Left lobe of liver (tissue), 2 donors: ENCODE measurements around the gene MAP3K3. TPM values are rescaled to one million over a fixed set of nuclear protein-coding genes. Genes with fewer than 3 reads are reported as not detected.

Experiments
- ATAC-seq: fragments of 200-7000 bp; cut with Tn5 transposase; one replicate; pipeline ENCODE4 v1.9.1; 2020; ENCODE audit warnings: mild to moderate bottlenecking, moderate library complexity
- DNase-seq: peaks from one replicate; pipeline ENCODE4 v3.0.0-alpha.2; 2020; ENCODE audit warnings: low spot score
- total RNA-seq: library from RNA; stranded (reverse); gene quantifications from one replicate; pipeline ENCODE4 v1.2.1, GENCODE V29; 2021
- donor health status: DM: no; HTN: no; CAD: no; lungs with moderate emphysema.
- donor health status: DM: no; HTN: yes; CAD: no.

The MAP3K3 gene
- 11.6 TPM for total RNA-seq

DNA sequence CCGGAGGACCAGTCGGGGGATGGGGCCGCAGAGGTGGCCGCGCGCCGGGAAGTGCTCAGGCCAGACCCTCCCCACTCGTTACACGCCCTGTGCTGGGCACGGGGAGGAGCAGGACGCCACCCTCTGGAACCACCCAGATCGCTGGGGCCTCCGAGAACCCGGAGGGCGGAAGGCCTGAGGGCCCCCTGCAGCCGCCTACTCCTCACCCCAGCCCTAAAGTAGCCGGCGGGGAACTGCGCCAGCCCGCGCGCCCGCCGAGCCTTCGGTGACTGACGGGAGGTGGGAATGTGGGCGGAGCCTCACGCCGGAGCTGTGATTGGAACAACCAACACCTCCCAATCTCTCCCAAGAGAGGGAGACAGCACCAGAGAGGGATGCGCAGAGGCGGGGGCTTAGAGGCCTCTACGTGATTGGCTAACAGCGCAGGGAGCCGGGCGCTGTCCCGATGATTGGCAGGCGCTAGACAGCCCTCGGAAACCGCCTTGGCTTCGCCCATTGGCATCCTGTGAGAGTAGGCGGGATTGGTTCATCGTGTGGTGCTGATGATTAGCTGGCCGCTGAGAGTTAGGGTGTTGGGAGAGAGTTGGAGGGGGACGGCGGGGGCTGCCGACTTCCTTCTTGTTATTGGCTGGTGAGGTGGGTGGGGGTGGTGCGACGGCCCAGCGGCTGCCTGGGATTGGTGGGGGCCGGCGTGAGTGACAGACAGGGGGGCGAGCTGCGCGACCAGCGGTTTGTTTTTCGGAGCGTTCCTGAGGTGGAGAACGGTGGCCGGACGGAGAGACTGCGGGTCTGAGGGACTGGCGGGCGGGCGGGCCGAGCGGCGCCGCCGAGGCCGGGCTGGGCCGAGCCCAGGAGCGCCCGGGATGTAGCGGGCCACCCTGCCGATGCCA lies at the start of gene MAP3K3:
TSS of gene MAP3K3 (plus strand) at position 734 of the 890 bp plus-strand sequence. CDS start 343 bp downstream, outside the sequence.
- ATAC-seq, result peak; percentile 89
- DNase-seq, result peak; percentile 100

DNA sequence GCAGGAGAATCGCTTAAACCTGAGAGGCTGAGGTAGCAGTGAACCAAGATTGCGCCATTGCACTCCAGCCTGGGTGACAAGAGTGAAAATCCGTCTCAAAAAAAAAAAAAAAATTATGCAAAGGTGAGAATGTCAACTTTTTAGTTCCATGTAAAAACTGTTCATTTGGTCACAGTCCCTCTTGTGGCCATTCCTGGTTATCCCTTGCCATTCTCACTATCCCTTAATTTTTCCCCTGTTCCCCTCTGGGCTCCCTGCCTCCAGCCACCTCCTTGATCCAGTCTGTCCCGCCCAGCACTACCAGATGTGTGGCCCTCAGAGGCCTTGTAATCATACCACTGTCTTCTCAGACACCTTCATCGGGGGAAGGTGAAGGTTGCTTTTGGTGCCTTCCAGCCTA lies 48.6 kb upstream of the MAP3K3 start:
- peak; percentile 56 for ATAC-seq

DNA sequence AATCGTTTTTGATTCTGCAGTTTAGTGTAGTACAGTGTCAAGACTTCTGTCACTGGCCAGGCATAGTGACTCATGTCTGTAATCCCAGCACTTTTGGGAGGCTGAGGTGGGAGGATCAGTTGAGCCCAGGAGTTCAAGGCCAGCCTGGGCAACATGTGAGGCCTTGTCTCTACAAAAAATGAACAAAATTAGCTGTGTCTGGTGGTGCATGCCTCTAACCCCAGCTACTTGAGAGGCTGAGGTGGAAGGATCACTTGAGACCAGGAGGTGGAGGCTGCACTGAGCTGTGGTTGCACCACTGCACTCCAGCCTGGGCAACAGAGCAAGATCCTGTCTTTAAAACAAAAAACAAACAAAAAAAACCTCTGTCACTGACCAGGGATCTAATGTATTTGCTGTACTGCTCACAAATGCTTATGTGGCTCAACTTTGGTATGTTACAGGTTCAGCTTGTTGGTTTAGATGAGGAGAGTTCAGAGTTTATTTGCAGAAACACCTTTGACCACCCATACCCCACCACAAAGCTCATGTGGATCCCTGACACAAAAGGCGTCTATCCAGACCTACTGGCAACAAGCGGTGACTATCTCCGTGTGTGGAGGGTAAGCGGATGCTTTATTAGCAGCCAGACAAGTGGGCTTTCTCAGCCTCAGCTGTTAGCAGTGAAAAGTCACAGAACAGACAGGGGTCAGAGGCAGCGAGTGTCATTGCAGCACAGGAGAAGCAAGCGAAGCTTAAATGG lies 44.0 kb upstream of the MAP3K3 start:
- ATAC-seq (no peak), DNase-seq (no peak)

More for the DNA sequence above, 48.6 kb upstream of the MAP3K3 start:
- DNase-seq, result no peak

GRCh38 chr17:63578769-63579111 lies 43.5 kb upstream of the MAP3K3 start:
- no peak for ATAC-seq
- no peak for DNase-seq

- DNase-seq (no peak), ATAC-seq (no peak)
Measured at GRCh38 chr17:63579633-63580032, 42.6 kb upstream of the MAP3K3 start.

GRCh38 chr17:63587770-63588169 lies 34.4 kb upstream of the MAP3K3 start:
- DNase-seq (no peak), ATAC-seq (no peak)

GRCh38 chr17:63588797-63589196 lies 33.4 kb upstream of the MAP3K3 start:
- ATAC-seq (no peak), DNase-seq (no peak)

DNA sequence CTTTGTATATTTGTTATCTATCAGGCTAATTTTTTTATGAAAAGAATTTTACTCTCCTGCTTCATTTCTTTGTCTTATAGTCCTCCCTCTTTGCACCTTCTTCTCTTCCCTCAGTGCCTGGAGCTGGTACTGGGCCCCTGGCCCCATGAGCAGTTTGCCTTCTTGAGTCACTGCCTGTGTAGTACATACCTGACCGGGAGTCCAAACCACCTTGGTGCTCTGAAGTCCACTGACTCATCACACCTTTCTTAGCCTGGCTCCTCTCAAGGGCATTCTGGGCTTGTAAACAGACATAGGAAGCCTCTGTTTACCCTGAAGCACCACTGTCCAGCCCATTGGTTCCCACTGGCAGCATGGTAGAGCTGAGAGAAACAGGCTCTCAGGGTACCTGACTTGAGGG lies 32.6 kb upstream of the MAP3K3 start:
- DNase-seq (no peak), ATAC-seq (no peak)

- DNase-seq, result no peak
Measured at GRCh38 chr17:63592797-63593196, 29.4 kb upstream of the MAP3K3 start.

GRCh38 chr17:63595132-63595531 lies 27.1 kb upstream of the MAP3K3 start:
- ATAC-seq, result no peak
- no peak for DNase-seq

More at GRCh38 chr17:63592797-63593196, 29.4 kb upstream of the MAP3K3 start:
- no peak for ATAC-seq

DNA sequence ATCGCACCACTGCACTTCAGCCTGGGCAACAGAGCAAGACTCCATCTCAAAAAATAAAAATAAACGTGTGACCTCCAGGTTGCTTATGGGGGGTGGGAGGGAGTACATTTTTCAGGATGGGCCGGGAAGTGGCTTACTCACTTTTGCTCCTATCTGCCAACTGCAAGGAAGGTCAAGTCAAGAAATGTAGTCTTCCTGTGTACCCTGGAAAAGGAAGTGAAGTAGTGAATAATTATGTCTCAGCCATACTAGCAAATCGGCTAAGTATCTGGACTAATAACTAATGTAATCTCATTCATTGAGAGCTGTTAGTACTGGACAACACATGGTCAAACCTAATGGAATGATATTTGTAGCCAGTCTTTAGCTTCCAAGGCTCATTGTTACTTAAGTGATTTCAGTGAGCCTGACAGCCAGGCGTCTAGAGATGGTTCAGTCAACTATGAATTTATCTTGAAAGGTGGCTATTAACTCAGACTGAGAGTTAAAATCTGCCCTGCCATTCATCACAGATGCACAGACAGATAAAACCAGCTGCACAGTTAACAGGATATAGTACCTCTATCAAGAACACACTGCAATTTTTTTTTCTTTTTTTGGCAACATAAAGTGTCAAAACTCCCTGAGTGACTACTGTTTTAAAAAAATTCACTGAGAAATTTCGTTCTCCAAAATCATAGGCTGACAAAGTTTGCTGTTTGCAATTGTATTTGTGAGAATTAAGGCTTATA lies 25.2 kb upstream of the MAP3K3 start:
- DNase-seq (no peak), ATAC-seq (no peak)

GRCh38 chr17:63598281-63598680 lies 23.9 kb upstream of the MAP3K3 start:
- no peak for ATAC-seq
- DNase-seq, result no peak

GRCh38 chr17:63600569-63601438 lies 21.4 kb upstream of the MAP3K3 start, which contains the start of gene TACO1:
TSS of gene TACO1 (plus strand) at chr17:63600895. CDS start at chr17:63601084, 189 bp downstream.
- ATAC-seq (peak; percentile 93), DNase-seq (peak; percentile 88)

DNA sequence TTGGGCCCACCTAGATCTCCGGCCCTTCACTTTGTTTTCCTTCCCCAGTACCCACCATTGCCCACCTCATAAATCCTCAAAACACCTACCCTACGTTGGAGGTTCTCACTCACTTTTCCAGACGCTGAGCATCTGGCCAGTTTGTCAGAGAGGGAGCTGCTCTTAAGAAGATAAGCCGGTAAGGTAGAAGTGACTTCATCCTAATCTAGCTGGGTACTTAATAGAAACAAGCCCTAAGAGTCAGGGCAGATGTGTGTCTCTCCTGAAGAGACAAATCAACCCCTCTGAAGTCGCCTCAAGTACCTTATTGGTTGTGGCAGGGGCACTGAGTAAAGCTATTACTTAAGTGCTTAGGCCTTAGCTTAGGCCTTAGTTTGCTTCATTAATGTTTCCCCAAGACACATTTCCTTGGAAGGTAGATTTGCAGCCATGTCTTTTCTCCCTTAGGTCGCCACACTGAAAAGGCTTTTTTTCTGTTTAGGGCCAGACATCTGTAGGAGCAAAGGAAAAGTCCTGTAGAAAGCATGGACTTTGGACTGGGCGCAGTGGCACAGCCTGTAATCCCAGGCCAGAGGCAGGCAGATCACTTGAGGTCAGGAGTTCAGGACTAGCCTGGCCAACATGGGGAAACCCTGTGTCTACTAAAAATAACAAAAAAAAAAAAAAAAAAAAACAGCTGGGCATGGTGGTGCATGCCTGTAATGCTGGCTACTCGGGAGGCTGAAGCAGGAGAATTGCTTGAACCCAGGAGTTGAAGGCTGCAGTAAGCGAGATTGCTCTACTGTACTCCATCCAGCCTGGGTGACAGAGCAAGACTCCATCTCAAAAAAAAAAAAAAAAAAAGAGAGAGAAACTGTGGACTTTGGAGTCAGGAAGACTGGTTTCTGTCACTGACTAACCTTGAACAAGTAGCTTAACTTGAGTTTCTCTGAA lies 20.5 kb upstream of the MAP3K3 start:
- peak; percentile 83 for ATAC-seq
- peak; percentile 86 for DNase-seq

DNA sequence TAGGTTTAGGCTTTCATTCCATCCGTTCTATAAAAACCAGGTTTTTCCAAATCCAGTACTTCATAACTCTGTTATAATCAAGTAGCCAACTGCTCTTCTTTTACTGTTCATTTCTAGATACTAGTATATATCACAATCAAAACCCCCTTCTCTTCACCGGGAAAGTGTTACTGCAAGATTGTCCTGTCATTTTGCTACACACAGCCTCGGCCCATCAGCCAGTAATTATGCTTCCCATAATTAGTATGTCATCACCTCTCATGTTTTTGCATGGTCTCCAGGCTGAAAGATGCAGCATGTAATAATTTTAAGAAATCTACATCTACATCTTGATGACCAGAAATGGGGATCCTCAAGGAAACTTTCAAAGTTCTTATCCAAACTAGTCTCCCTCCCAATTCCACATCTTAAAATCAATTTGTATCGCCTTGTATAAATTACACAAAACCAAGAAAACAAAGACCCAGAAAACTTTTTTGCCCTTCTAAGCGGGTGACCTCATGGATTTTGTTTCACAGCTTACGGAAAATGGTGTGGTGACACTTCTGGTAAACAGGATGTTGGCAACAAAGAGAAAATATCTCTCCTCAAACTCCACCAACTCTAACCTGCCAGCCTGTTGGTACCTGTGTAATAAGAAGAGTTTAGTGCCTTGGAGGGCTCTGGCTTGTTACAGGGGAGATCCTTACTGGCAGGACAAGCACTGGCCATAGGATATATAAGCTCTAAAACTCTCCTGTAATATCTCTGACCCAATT lies 12.2 kb upstream of the MAP3K3 start:
- ATAC-seq (no peak), DNase-seq (no peak)

DNA sequence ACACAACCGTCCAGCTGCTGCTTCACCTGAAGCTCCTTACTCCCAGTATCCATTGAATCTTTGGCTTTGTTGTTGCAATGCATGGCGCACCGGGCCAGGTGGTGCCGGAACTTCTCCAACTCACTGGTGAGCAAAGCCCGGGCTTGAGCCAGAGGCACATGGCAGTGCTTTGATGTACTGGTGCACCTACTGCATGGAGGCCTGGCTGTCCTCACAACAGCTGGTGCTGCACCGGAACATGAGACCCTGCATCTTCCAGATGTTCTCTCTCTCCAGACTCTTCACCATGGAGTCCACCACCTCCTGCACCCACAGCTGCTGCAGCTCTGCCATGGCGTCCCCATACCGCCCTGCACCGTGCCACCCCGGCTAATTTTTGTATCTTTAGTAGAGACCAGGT lies 11.4 kb upstream of the MAP3K3 start:
- ATAC-seq, result no peak
- DNase-seq, result no peak

GRCh38 chr17:63611354-63611753 lies 10.9 kb upstream of the MAP3K3 start:
- DNase-seq (no peak), ATAC-seq (no peak)

- no peak for DNase-seq
- ATAC-seq, result no peak
Measured at GRCh38 chr17:63613663-63614062, 8.6 kb upstream of the MAP3K3 start.
